K562 (cell line): ENCODE measurements around the gene ADRM1. TPM values are rescaled to one million over a fixed set of nuclear protein-coding genes. Genes with fewer than 3 reads are reported as not detected.

Experiments used
- ATAC-seq: fragments of 200-7000 bp; cut with Tn5 transposase; 3 replicates; pipeline ENCODE4 v1.9.1; 2020; ENCODE audit warnings: moderate library complexity
- BruUV-seq: library from RNA; stranded (reverse); fragments of 400-500 nt; replicated peaks from 2 replicates; lab custom pipeline; 2021; lab: Mats Ljungman, UMichigan
- CTCF ChIA-PET: fragments of 300-600 bp; formaldehyde crosslinking; extraction: SDS; loops from one replicate; lab custom pipeline; 2021; ENCODE audit warnings: low intra/inter-chr PET ratio; lab: Yijun Ruan, JAX
- POLR2A ChIA-PET: fragments of 300-600, 350-650 bp; sonication (Branson Sonifier 250); formaldehyde crosslinking; extraction: SDS; loops from one replicate; lab custom pipeline; 2021; ENCODE audit warnings: antibody characterized with exemption, inconsistent platforms; lab: Yijun Ruan, JAX
- DNase-seq, 4 experiments: peaks; one replicate each; pipeline versions ENCODE4 v3.0.0 to v3.0.0-alpha.2; 2011 to 2018; ENCODE audit warnings: low spot score in 3 of 4, mixed read lengths in 3 of 4; ENCODE audit errors: extremely low read depth in 1 of 4
- FAIRE-seq: peaks from 2 replicates; lab custom pipeline; 2011; peaks lifted over from hg19 to GRCh38; lab: Jason Lieb, UNC
- H2AFZ ChIP-seq: 2 replicates; pipeline ENCODE4 v1.6.0; 2011; ENCODE audit warnings: low read depth, low read length, control low read depth, inconsistent platforms
- H3K27ac ChIP-seq: fragments of 200-600 bp; 3 replicates; pipeline ENCODE4 v1.8.0; 2011; ENCODE audit warnings: low read depth, mild to moderate bottlenecking, control low read depth, inconsistent platforms, low read length, moderate library complexity, mixed read lengths; ENCODE audit errors: extremely low read depth
- H3K27me3 ChIP-seq, 2 experiments: fragments of 300-600 bp in 1 of 2; 2 replicates in 1 of 2; 3 replicates in 1 of 2; pipeline versions ENCODE4 v1.6.0 to v1.8.0; 2011; ENCODE audit warnings: inconsistent platforms in 2 of 2, low read length in 2 of 2, mild to moderate bottlenecking in 1 of 2, mixed read lengths in 1 of 2, moderate library complexity in 1 of 2; ENCODE audit not compliant: control insufficient read depth in 2 of 2, insufficient read depth in 2 of 2
- H3K36me3 ChIP-seq: fragments of 300-600 bp; 3 replicates; pipeline ENCODE4 v1.8.0; 2011; ENCODE audit warnings: mild to moderate bottlenecking, low read length, inconsistent platforms; ENCODE audit not compliant: control insufficient read depth, insufficient read depth
- H3K4me1 ChIP-seq, 2 experiments: fragments of 200-600 bp in 1 of 2; replicated peaks in 1 of 2; 2 replicates in 1 of 2; 3 replicates in 1 of 2; pipeline versions ENCODE4 v1.5.1 to v1.8.0; 2011; ENCODE audit warnings: inconsistent platforms in 2 of 2, low read length in 2 of 2, mild to moderate bottlenecking in 1 of 2, mixed read lengths in 1 of 2, moderate library complexity in 1 of 2; ENCODE audit not compliant: control insufficient read depth in 2 of 2, insufficient read depth in 2 of 2
- H3K4me2 ChIP-seq: 2 replicates; pipeline ENCODE4 v1.6.1; 2011; ENCODE audit warnings: low read length, control low read depth, inconsistent platforms, mixed read lengths; ENCODE audit not compliant: insufficient read depth
- H3K4me3 ChIP-seq: fragments of 200-600 bp; sonication (generic), shearing (Covaris generic); 2 replicates; pipeline ENCODE4 v1.5.1; 2016; ENCODE audit warnings: control low read depth, inconsistent platforms
- H3K79me2 ChIP-seq: fragments of 200-600 bp; 3 replicates; pipeline ENCODE4 v1.8.0; 2011; ENCODE audit warnings: low read length, inconsistent platforms; ENCODE audit not compliant: control insufficient read depth, insufficient read depth
- H3K9ac ChIP-seq, 2 experiments: 2 replicates each; pipeline versions ENCODE4 v1.6.0 to v1.6.1; 2011; ENCODE audit warnings: low read depth in 2 of 2, low read length in 2 of 2, control low read depth in 1 of 2, inconsistent platforms in 1 of 2, mild to moderate bottlenecking in 1 of 2, mixed read lengths in 1 of 2; ENCODE audit not compliant: insufficient read depth in 1 of 2
- H3K9me1 ChIP-seq: one replicate; pipeline ENCODE4 v1.6.0; 2011; ENCODE audit warnings: inconsistent platforms, mild to moderate bottlenecking, low read length, moderate library complexity; ENCODE audit not compliant: control insufficient read depth, insufficient read depth
- H3K9me3 ChIP-seq: replicated peaks from 2 replicates; pipeline ENCODE4 v1.5.1; 2011; ENCODE audit warnings: low read depth, low read length, inconsistent platforms; ENCODE audit not compliant: control insufficient read depth, insufficient read depth
- H4K20me1 ChIP-seq: replicated peaks from 2 replicates; pipeline ENCODE4 v1.6.1; 2011; ENCODE audit warnings: low read length, inconsistent platforms, mixed read lengths; ENCODE audit not compliant: control insufficient read depth, insufficient read depth
- C11orf30 ChIP-seq: fragments of 450-650 bp; IDR thresholded peaks from 2 replicates; pipeline ENCODE4 v1.6.1; 2016; ENCODE audit warnings: low read depth, mild to moderate bottlenecking
- LEF1 ChIP-seq: fragments of 450-650 bp; IDR thresholded peaks from 2 replicates; pipeline ENCODE4 v1.6.1; 2016; ENCODE audit warnings: mild to moderate bottlenecking
- MCM7 ChIP-seq, 2 experiments: fragments of 450-650 bp; IDR thresholded peaks; 2 replicates each; pipeline ENCODE4 v1.6.1; 2016 to 2018
- PCBP1 ChIP-seq: fragments of 200-400 bp; formaldehyde crosslinking; IDR thresholded peaks from 2 replicates; pipeline ENCODE4 v1.6.1; 2018; ENCODE audit warnings: mild to moderate bottlenecking, low read depth, low read length; ENCODE audit not compliant: poor library complexity, severe bottlenecking
- PHB ChIP-seq: fragments of 250-450 bp; sonication (Bioruptor Pico); IDR thresholded peaks from 2 replicates; pipeline ENCODE4 v1.5.0; 2021
- POLR2G ChIP-seq: fragments of 200-400 bp; formaldehyde crosslinking; IDR thresholded peaks from 2 replicates; pipeline ENCODE4 v1.6.1; 2017; ENCODE audit warnings: low read depth, mild to moderate bottlenecking, antibody characterized with exemption, low read length, moderate library complexity
- RBFOX2 ChIP-seq: fragments of 200-400 bp; formaldehyde crosslinking; IDR thresholded peaks from 2 replicates; pipeline ENCODE4 v1.6.1; 2017; ENCODE audit warnings: low read depth, mild to moderate bottlenecking, low read length, moderate library complexity
- RBM22 ChIP-seq: fragments of 200-400 bp; formaldehyde crosslinking; IDR thresholded peaks from 2 replicates; pipeline ENCODE4 v1.6.1; 2018; ENCODE audit warnings: low read length, low read depth; ENCODE audit not compliant: poor library complexity, severe bottlenecking
- SUPT5H ChIP-seq: fragments of 450-650 bp; IDR thresholded peaks from 2 replicates; pipeline ENCODE4 v1.6.1; 2016
- TFAM ChIP-seq: fragments of 250-450 bp; sonication (Bioruptor Pico); conservative IDR thresholded peaks from 2 replicates; pipeline ENCODE4 v1.5.0; 2021; ENCODE audit warnings: mild to moderate bottlenecking, moderate library complexity
- WGBS: fragments of 100-300 bp; shearing (Covaris generic); methylation state at CpG from one replicate; pipeline ENCODE4 v1.1.6; 2016; ENCODE audit warnings: low coverage, mixed read lengths; ENCODE audit not compliant: insufficient coverage; ENCODE audit errors: missing lambda C conversion rate; 5-methylcytosine and 5-hydroxymethylcytosine counted together
- in situ Hi-C: fragments of 300-500 bp; cut with MboI; formaldehyde crosslinking; loops from 4 replicates; pipeline ENCODE4 v1.15.0; 2018; ENCODE audit warnings: inconsistent platforms, mixed read lengths
- intact Hi-C: fragments of 100-400 bp; cut with micrococcal nuclease; formaldehyde crosslinking; loops from 2 replicates; pipeline ENCODE4 v1.14.2; 2022
- polyA plus RNA-seq, 8 experiments: library from polyadenylated mRNA; depleted of rRNA in 4 of 8; stranded (reverse) in 5 of 8; unstranded in 3 of 8; fragments of >200 nt; fragmentation: Nextera tagmentation in 2 of 8; fragmentation: Illumina TruSeq in 1 of 8; extraction: Ambion mirVana in 2 of 8; extraction: Trizol in 1 of 8; gene quantifications; 2 replicates each; pipeline versions ENCODE4 v1.2.1 to v1.2.3, GENCODE V29; 2011 to 2014; ENCODE audit warnings: inconsistent platforms in 1 of 8, missing spikeins in 1 of 8
- total RNA-seq, 7 experiments: library from RNA; depleted of rRNA in 6 of 7; stranded (reverse); fragments of >200 nt in 6 of 7; fragmentation: Illumina TruSeq in 2 of 7; extraction: Trizol in 2 of 7; gene quantifications; 2 replicates each; pipeline versions ENCODE4 v1.2.1 to v1.2.3, GENCODE V29; 2011 to 2021; ENCODE audit warnings: low replicate concordance in 1 of 7
- TF ChIP-seq, protein P1 (sequence below): fragments of 450-650 bp; formaldehyde crosslinking; conservative IDR thresholded peaks from 2 replicates; pipeline ENCODE4 v1.4.0; 2022; ENCODE audit warnings: mild to moderate bottlenecking, missing genetic modification characterization
- TF ChIP-seq, protein P2 (sequence below): fragments of 450-650 bp; IDR thresholded peaks from 2 replicates; pipeline ENCODE4 v1.6.1; 2018; ENCODE audit warnings: mild to moderate bottlenecking, low read depth; ENCODE audit not compliant: partially characterized antibody
- TF ChIP-seq, protein P3 (sequence below), 2 experiments: fragments of 450-650 bp in 1 of 2; IDR thresholded peaks; 2 replicates each; pipeline ENCODE4 v1.6.1; 2011 to 2017; ENCODE audit warnings: low read depth in 2 of 2, antibody characterized with exemption in 1 of 2, borderline replicate concordance in 1 of 2, low read length in 1 of 2, mild to moderate bottlenecking in 1 of 2, mixed read lengths in 1 of 2; ENCODE audit not compliant: control insufficient read depth in 1 of 2

ADRM1 gene
- total and polyA plus RNA-seq, 9 of the 15 experiments (the other 6 are each of a cell fraction or from before 2014, with no cell fraction given) = 5.0 to 223 (median 67.4) TPM

DNA sequence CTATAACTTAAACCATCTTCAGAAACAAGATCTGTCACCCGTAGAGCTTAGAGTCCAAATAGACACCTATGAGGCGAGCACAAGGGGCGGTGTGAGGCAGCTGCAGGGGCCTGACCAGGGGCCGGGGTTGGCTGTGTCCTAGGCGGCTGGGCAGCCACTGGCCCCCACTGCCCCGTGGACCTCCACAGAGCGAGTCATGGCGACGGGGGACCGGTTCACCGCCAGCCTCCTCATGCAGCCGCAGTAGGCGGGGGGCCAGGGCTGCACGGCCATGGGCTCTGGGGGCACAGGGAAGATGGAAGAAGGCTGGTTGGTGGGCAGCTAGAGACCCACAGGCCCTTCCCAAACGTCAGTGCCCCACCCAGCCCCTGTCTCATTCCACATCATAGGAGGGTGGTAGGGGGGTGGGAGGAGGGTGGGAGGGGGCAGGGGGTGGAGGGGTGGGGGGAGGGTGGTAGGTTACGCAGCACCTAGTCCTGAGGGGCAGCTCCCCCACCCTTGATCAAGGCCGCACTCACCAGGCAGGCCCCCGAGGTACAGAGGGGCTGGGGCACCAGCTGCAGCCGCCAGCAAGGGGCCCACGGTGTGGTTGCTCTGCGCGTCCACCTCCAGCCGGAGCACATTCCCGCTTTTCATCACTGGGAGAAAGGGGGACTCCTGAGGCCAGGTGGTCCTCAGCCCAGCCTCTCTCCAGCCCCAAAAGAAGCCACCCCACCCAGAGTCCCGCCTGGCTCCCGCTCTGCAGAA, 6.6 kb downstream of the ADRM1 start:
- TSS peak; percentile 39 for BruUV-seq
- POLR2A ChIA-PET = interaction anchor here (0.9 kb wide), 1 partner anchor 13 kb away, joined by 3 read pairs; no protein-coding TSS in a partner anchor
- peaks cover 96% of the 10 kb centered on the region for H3K36me3 ChIP-seq
- CTCF ChIA-PET = no interaction called here
- in situ Hi-C loops = loop anchor here (5.0 to 10.0 kb wide), 3 partner anchors 58 to 305 kb away; partner anchors contain the start of gene LAMA5
- FAIRE-seq = no peak
- H3K9me3 ChIP-seq = no peaks in the 10 kb centered on the region
- no peaks in the 10 kb centered on the region for H3K27me3 ChIP-seq
- H4K20me1 ChIP-seq = peaks cover 9% of the 10 kb centered on the region
- H3K9me1 ChIP-seq = peaks cover 2% of the 10 kb centered on the region
- H3K4me2 ChIP-seq = no peak overlapping the region
- H3K27ac ChIP-seq = no peak overlapping the region; the same call in 2 of the 3 replicates
- 79% methylated on average over 9 of the region's 26 CpGs for WGBS
- ATAC-seq = peak; percentile 16; the same call in 1 of the 3 replicates
- H3K79me2 ChIP-seq = peaks cover 23% of the 10 kb centered on the region
- intact Hi-C loops = loop anchor here (10.0 kb wide), 2 partner anchors 185 to 325 kb away; no protein-coding TSS in a partner anchor
- no peak overlapping the region for H3K4me3 ChIP-seq
- no peak overlapping the region; a peak in 1 of 4 replicates for H3K9ac ChIP-seq
- peaks cover 9 to 54% of the 10 kb centered on the region in 2 experiments for H3K4me1 ChIP-seq
- no peak for DNase-seq
- no peak overlapping the region for H2AFZ ChIP-seq
- TF ChIP-seq TFAM (CRISPR knock-in tag) (no peak), POLR2G (peak; percentile 58; the same call in 1 of the 2 replicates), PHB (CRISPR knock-in tag) (no peak), RBM22 (peak; percentile 3), LEF1 (no peak), PCBP1 (peak; percentile 68), RBFOX2 (peak; percentile 48), MCM7 (IDR thresholded peaks at IDR 0.05) (no peak), C11orf30 (no peak), SUPT5H (peak; percentile 21; the same call in 1 of the 2 replicates)
- TF ChIP-seq, protein P1, sequence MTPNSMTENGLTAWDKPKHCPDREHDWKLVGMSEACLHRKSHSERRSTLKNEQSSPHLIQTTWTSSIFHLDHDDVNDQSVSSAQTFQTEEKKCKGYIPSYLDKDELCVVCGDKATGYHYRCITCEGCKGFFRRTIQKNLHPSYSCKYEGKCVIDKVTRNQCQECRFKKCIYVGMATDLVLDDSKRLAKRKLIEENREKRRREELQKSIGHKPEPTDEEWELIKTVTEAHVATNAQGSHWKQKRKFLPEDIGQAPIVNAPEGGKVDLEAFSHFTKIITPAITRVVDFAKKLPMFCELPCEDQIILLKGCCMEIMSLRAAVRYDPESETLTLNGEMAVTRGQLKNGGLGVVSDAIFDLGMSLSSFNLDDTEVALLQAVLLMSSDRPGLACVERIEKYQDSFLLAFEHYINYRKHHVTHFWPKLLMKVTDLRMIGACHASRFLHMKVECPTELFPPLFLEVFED = 0 out of 2 replicates have a peak, but pooled peaks have one; percentile 17
- TF ChIP-seq, protein P2, sequence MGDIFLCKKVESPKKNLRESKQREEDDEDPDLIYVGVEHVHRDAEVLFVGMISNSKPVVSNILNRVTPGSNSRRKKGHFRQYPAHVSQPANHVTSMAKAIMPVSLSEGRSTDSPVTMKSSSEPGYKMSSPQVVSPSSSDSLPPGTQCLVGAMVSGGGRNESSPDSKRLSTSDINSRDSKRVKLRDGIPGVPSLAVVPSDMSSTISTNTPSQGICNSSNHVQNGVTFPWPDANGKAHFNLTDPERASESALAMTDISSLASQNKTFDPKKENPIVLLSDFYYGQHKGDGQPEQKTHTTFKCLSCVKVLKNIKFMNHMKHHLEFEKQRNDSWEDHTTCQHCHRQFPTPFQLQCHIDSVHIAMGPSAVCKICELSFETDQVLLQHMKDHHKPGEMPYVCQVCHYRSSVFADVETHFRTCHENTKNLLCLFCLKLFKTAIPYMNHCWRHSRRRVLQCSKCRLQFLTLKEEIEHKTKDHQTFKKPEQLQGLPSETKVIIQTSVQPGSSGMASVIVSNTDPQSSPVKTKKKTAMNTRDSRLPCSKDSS = no peak
- TF ChIP-seq, protein P3, sequence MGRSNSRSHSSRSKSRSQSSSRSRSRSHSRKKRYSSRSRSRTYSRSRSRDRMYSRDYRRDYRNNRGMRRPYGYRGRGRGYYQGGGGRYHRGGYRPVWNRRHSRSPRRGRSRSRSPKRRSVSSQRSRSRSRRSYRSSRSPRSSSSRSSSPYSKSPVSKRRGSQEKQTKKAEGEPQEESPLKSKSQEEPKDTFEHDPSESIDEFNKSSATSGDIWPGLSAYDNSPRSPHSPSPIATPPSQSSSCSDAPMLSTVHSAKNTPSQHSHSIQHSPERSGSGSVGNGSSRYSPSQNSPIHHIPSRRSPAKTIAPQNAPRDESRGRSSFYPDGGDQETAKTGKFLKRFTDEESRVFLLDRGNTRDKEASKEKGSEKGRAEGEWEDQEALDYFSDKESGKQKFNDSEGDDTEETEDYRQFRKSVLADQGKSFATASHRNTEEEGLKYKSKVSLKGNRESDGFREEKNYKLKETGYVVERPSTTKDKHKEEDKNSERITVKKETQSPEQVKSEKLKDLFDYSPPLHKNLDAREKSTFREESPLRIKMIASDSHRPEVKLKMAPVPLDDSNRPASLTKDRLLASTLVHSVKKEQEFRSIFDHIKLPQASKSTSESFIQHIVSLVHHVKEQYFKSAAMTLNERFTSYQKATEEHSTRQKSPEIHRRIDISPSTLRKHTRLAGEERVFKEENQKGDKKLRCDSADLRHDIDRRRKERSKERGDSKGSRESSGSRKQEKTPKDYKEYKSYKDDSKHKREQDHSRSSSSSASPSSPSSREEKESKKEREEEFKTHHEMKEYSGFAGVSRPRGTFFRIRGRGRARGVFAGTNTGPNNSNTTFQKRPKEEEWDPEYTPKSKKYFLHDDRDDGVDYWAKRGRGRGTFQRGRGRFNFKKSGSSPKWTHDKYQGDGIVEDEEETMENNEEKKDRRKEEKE (IDR thresholded peaks at IDR 0.05; ENCODE audit: borderline replicate concordance in 1 of 2, control insufficient read depth in 1 of 2, low read depth in 2 of 2, low read length in 1 of 2) = no peak
